WERI-Rb-1 (cell line): ENCODE results near the gene PBX4.

ENCODE experiments used
- DNase-seq: peaks from one replicate; pipeline ENCODE4 v3.0.0-alpha.2; 2020
- H3K27ac ChIP-seq: fragments of 250-450 bp; sonication (Bioruptor Pico); 2 replicates; pipeline ENCODE4 v1.5.1; 2020; ENCODE audit warnings: mild to moderate bottlenecking, moderate library complexity
- H3K27me3 ChIP-seq: fragments of 250-450 bp; sonication (Bioruptor Pico); 2 replicates; pipeline ENCODE4 v1.5.1; 2021; ENCODE audit warnings: mild to moderate bottlenecking, low read depth, moderate library complexity; ENCODE audit not compliant: insufficient read depth, severe bottlenecking
- H3K36me3 ChIP-seq: fragments of 250-450 bp; sonication (Bioruptor Pico); 2 replicates; pipeline ENCODE4 v1.5.1; 2020; ENCODE audit warnings: mild to moderate bottlenecking, moderate library complexity
- H3K4me3 ChIP-seq: 2 replicates; pipeline ENCODE4 v1.5.1; 2011; ENCODE audit warnings: low read depth, mild to moderate bottlenecking, control low read depth, low read length
- H3K9me3 ChIP-seq: fragments of 250-450 bp; sonication (Bioruptor Pico); 2 replicates; pipeline ENCODE4 v1.5.1; 2021; ENCODE audit warnings: mild to moderate bottlenecking, moderate library complexity; ENCODE audit not compliant: severe bottlenecking
- CTCF ChIP-seq: IDR thresholded peaks from 2 replicates; pipeline ENCODE4 v1.5.1; 2011; ENCODE audit warnings: low read depth, mild to moderate bottlenecking, control low read depth, inconsistent platforms, low read length

The PBX4 gene

DNA sequence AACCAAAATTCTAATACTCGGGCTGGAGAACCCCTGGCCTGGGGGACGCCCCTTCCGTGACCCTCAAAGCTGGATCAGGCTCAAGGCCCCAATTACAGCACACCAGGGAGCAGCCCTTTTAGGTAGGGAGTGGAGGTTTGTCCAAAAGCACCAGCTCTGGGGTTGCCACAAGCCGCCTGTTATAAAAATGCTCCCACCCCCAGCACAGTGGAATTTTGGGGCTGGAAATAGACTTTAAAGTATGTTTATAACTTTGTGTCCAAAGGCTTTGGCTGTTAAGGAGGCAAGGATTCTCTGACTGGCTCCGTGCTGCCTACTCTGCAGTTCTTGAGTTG, 25.5 kb upstream of the PBX4 start:
- Histone ChIP-seq H3K27ac (no peak overlapping the region), H3K27me3 (no peaks in the 10 kb centered on the region), H3K9me3 (no peaks in the 10 kb centered on the region), H3K36me3 (peaks cover 39% of the 10 kb centered on the region), H3K4me3 (peak overlapping the region; percentile 76)
- no peak for DNase-seq
- no peak for TF ChIP-seq CTCF

DNA sequence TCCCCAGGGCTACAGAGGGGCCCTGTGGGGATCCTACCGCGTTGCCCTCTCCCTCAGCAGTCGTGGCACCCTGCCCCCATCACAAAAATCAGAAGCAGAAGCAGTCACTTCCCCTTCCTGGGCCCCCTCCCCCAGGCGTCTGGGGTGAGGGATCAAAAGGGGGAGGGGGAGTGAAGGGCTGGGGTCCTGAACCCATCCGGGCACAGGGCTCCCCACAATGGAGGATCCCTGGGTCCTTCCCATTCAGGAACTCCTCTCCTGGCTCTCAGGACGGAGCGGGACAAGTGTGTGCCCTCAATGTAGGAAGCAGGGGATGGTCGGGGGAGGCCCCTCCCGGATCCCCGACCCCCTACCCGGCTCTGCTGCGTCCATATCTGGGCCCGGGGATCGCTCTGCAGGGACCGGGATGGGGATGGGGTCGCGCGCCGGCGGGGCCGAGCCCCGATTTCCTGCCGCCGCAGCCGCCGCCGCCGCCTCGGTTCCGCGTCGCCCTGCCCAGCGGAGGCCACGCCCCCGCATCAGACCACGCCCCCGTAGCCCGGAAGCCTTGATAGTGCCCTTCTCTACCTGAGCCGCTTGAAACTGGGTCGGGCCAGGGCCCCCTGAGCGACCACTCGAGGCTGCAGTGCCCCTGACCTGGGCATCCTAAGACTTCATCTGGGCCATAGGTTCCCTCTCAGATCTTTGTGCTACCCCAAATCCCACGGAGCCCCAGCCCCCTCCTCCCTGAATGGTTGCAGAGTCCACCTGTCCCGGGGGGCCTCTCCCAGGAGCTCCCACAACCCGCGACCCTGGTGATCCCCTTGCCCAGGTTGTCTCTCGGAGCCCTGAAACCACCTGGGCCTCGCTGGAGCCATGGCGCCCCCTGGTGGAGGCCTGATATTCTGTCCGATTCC, 24.9 kb upstream of the PBX4 start, which contains the start of gene GMIP:
Gene GMIP (minus strand): TSS at position 500 of the 896 bp plus-strand sequence. CDS start 128 bp downstream, at position 372.
- H3K36me3 ChIP-seq: peaks cover 39% of the 10 kb centered on the region
- peak; percentile 72 for TF ChIP-seq CTCF
- DNase-seq: peak; percentile 76
- peak within 1 kb of the TSS; percentile 43 for H3K27ac ChIP-seq
- H3K9me3 ChIP-seq: no peaks in the 10 kb centered on the region
- peak within 1 kb of the TSS; percentile 76 for H3K4me3 ChIP-seq
- no peaks in the 10 kb centered on the region for H3K27me3 ChIP-seq

GRCh38 chr19:19642506-19643157, 24.1 kb upstream of the PBX4 start:
- no peaks in the 10 kb centered on the region for H3K27me3 ChIP-seq
- DNase-seq: no peak
- peak overlapping the region; percentile 43 for H3K27ac ChIP-seq
- peak overlapping the region; percentile 76 for H3K4me3 ChIP-seq
- TF ChIP-seq CTCF: no peak
- H3K9me3 ChIP-seq: no peaks in the 10 kb centered on the region
- H3K36me3 ChIP-seq: peaks cover 33% of the 10 kb centered on the region

DNA sequence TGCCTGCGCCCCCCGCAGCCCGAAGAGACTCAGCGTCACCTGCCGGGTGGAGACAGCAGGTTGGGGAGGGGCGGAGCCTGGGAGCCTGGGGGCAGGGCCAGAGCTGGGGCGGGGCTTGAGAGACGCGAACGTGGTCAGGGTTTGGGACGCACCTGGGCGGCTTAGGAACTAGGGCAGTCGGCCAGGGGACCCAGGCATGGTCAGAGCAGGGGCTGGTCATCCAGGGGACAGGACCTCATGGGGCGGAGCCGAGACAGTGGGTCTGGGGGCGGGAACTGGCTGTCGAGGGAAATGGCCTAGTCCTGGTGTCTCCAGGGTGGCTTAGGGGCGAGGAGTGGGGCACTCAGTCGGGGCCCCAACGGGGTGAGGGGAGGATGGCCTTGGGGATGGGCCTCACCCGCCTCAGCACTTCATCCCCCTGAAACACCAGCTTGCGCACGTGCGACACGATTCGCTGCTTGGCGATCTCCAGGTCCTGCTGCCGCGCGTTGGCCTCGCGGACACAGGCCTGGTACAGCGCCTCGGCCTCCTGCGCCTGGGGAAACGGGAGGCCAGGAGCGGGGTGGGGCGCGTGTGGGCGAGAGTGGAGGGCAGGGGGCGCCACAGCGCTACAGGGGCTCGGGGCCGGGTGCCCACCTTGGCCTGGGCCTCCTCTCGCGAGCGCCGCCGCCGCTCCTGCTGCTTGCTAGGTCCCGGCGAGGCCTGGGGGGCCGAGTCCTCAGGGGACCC, 19.2 kb upstream of the PBX4 start:
- DNase-seq: no peak
- Histone ChIP-seq H3K36me3 (peaks cover 6% of the 10 kb centered on the region), H3K27me3 (no peaks in the 10 kb centered on the region), H3K27ac (no peak overlapping the region), H3K4me3 (no peak overlapping the region), H3K9me3 (no peaks in the 10 kb centered on the region)
- no peak for TF ChIP-seq CTCF

GRCh38 chr19:19637186-19637522, 18.7 kb upstream of the PBX4 start:
- H3K9me3 ChIP-seq: no peaks in the 10 kb centered on the region
- no peak for TF ChIP-seq CTCF
- peaks cover 6% of the 10 kb centered on the region for H3K36me3 ChIP-seq
- DNase-seq: no peak
- H3K27ac ChIP-seq: no peak overlapping the region
- H3K27me3 ChIP-seq: no peaks in the 10 kb centered on the region
- no peak overlapping the region for H3K4me3 ChIP-seq
